Neural crest cell (in vitro differentiated cells): ENCODE results near the gene SMAP1. TPM values are rescaled to one million over a fixed set of nuclear protein-coding genes. Genes with fewer than 3 reads are reported as not detected.

Source experiments
- DNase-seq: peaks from one replicate; pipeline ENCODE4 v3.0.0; 2021; ENCODE audit warnings: low read depth, mixed read lengths, low spot score
- H3K27ac Mint-ChIP-seq: one replicate; pipeline ENCODE4 v1.8.0; 2021; ENCODE audit warnings: mild to moderate bottlenecking, mixed read lengths; ENCODE audit not compliant: unreplicated experiment
- H3K27me3 Mint-ChIP-seq: 2 replicates; pipeline ENCODE4 v1.8.0; 2021; ENCODE audit warnings: low read depth, mild to moderate bottlenecking, mixed read lengths
- H3K36me3 Mint-ChIP-seq: 2 replicates; pipeline ENCODE4 v1.8.0; 2021; ENCODE audit warnings: low read depth, mild to moderate bottlenecking, mixed read lengths
- H3K4me1 Mint-ChIP-seq: 2 replicates; pipeline ENCODE4 v1.8.0; 2021; ENCODE audit warnings: mixed read lengths
- H3K4me3 Mint-ChIP-seq: one replicate; pipeline ENCODE4 v1.8.0; 2021; ENCODE audit warnings: mild to moderate bottlenecking, mixed read lengths
- H3K9me3 Mint-ChIP-seq: 2 replicates; pipeline ENCODE4 v1.8.0; 2021; ENCODE audit warnings: mixed read lengths
- CTCF ChIP-seq: fragments of 200-600 bp; sonication (generic); conservative IDR thresholded peaks from 2 replicates; pipeline ENCODE4 v1.5.0; 2021; ENCODE audit warnings: antibody characterized with exemption, mild to moderate bottlenecking
- total RNA-seq: library from RNA; stranded (reverse); gene quantifications from 2 replicates; pipeline ENCODE4 v1.2.1, GENCODE V29; 2021

SMAP1 gene
- total RNA-seq, 1 donor from 2014 or later = 30.5 TPM

- Mint-ChIP-seq H3K4me3 (no peak overlapping the region), H3K27ac (no peak overlapping the region)
Measured at GRCh38 chr6:70724524-70724923, 56.8 kb downstream of the SMAP1 start.

GRCh38 chr6:70725817-70726415 lies 58.2 kb downstream of the SMAP1 start:
- no peak for DNase-seq
- Mint-ChIP-seq H3K4me1 (peaks cover 16% of the 10 kb centered on the region), H3K27ac (no peak overlapping the region), H3K27me3 (no peaks in the 10 kb centered on the region), H3K4me3 (no peak overlapping the region), H3K36me3 (peaks cover 7% of the 10 kb centered on the region), H3K9me3 (peaks cover 2% of the 10 kb centered on the region)
- TF ChIP-seq CTCF = no peak

More at GRCh38 chr6:70724524-70724923, 56.8 kb downstream of the SMAP1 start:
- TF ChIP-seq CTCF = no peak
- Mint-ChIP-seq H3K36me3 (peaks cover 7% of the 10 kb centered on the region), H3K4me1 (peaks cover 13% of the 10 kb centered on the region), H3K27me3 (no peaks in the 10 kb centered on the region), H3K9me3 (peaks cover 2% of the 10 kb centered on the region)
- no peak for DNase-seq

DNA sequence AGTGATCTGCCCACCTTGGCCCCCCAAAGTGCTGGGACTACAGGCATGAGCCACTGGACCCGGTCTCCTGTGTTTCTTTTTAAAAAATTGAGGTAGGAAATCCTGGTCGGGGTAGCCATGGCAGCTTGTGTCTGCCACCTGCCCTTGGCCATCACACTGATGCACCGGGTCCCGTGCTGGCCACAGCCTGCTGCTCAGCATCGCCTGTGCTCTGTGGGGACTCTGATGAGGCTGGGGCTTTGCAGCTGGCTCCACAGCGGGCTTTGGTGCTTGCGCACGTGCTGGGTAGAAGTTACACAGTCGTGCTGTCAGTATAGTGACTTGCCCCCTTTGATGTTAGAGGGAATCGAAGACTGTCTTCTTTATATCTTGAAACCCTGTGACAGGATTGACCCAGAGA lies 66.7 kb downstream of the SMAP1 start:
- no peak overlapping the region for H3K4me3 Mint-ChIP-seq
- H3K4me1 Mint-ChIP-seq = peaks cover 4% of the 10 kb centered on the region
- DNase-seq = no peak
- no peaks in the 10 kb centered on the region for H3K9me3 Mint-ChIP-seq
- no peak for TF ChIP-seq CTCF
- peaks cover 4% of the 10 kb centered on the region for H3K36me3 Mint-ChIP-seq
- H3K27ac Mint-ChIP-seq = no peak overlapping the region
- no peaks in the 10 kb centered on the region for H3K27me3 Mint-ChIP-seq

DNA sequence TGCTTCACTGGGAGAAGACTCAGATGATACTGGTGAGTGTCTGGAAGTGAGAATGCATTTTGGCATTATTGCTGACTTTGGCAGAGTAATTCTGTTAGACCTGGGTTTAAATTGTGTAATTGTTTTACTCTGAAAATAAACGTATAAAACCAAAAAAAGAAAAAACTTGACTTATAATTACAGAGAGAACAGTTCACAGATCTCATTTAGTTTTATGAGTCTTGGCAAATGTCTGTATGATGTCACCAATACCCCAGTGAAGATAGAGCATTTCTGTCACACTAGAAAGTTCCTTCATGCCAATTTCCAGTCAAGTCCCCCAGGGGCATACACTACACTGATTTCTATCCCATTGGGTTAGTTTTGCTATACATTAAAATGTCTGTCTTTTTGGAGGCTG lies 67.3 kb downstream of the SMAP1 start:
- Mint-ChIP-seq H3K27me3 (no peaks in the 10 kb centered on the region), H3K4me1 (no peaks in the 10 kb centered on the region), H3K9me3 (no peaks in the 10 kb centered on the region), H3K4me3 (no peak overlapping the region), H3K27ac (no peak overlapping the region), H3K36me3 (peaks cover 5% of the 10 kb centered on the region)
- no peak for TF ChIP-seq CTCF
- no peak for DNase-seq

- Mint-ChIP-seq H3K36me3 (peaks cover 10% of the 10 kb centered on the region), H3K9me3 (peaks cover 2% of the 10 kb centered on the region), H3K4me3 (no peak overlapping the region), H3K4me1 (no peaks in the 10 kb centered on the region), H3K27ac (no peak overlapping the region), H3K27me3 (no peaks in the 10 kb centered on the region)
- TF ChIP-seq CTCF = no peak
- DNase-seq = no peak
Measured at GRCh38 chr6:70735513-70735912, 67.8 kb downstream of the SMAP1 start.
